ENCODE measurements around the gene OCA2.

OCA2 gene

DNA sequence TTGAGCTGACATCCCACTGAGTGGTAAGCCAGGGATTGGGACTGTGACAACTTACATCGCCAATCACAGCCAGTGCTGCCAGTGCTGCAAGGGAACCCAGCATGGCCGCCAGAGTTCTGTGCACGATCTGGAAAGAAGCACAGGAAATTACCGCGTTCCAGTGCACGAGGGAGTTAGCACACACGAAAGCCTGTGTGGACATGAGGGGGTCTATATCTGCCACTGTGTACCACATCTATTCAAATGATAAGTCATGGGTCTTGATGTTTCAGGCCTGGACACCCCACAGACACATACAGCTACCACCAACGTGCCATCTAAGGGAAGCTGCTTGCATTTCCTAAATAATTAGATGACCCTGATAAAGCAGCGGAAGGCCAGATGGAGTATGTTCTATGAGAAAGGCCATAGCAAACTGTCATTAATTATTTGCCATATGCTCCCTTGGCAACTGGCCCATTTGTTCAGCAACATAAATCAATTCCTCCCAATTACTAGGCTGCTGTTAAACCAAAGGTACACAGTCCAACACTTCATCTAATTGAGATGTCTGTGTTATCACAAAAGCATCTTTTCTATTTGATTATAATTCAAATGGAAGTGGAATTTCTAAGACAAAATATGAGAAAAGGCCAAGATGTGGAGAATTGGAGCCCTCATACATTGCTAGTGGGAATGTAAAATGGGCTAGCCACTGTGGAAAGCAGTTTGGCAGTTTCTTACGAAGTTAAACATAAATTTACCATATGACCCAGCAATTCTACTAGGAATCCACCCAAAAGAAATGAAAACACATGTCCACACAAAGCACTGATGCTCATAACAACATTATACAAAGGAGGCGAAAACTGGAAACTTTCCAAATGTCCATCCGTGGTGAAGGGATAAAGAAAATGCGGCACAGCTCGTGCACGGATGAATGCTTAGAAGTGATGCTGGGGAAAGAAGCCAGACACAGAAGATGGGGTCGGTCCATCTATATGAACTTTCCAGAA lies 108.3 kb downstream of the OCA2 start:
- no peak overlapping the region for H3K9ac ChIP-seq (ENCODE audit: low read length)
- H4K20me1 ChIP-seq (ENCODE audit: low read depth, low read length) = no peaks in the 10 kb centered on the region
- H3K36me3 ChIP-seq (ENCODE audit: low read length) = no peaks in the 10 kb centered on the region
- H2AFZ ChIP-seq (ENCODE audit: low read depth, low read length, severe bottlenecking) = no peak overlapping the region
- no peaks in the 10 kb centered on the region for H3K79me2 ChIP-seq (ENCODE audit: insufficient read depth, low read length)
- no peak overlapping the region for H3K4me2 ChIP-seq (ENCODE audit: low read depth, low read length, poor library complexity, severe bottlenecking)
- TF ChIP-seq, protein P1, sequence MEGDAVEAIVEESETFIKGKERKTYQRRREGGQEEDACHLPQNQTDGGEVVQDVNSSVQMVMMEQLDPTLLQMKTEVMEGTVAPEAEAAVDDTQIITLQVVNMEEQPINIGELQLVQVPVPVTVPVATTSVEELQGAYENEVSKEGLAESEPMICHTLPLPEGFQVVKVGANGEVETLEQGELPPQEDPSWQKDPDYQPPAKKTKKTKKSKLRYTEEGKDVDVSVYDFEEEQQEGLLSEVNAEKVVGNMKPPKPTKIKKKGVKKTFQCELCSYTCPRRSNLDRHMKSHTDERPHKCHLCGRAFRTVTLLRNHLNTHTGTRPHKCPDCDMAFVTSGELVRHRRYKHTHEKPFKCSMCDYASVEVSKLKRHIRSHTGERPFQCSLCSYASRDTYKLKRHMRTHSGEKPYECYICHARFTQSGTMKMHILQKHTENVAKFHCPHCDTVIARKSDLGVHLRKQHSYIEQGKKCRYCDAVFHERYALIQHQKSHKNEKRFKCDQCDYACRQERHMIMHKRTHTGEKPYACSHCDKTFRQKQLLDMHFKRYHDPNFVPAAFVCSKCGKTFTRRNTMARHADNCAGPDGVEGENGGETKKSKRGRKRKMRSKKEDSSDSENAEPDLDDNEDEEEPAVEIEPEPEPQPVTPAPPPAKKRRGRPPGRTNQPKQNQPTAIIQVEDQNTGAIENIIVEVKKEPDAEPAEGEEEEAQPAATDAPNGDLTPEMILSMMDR (IDR thresholded peaks at IDR 0.05; ENCODE audit: insufficient read depth, low read length, poor library complexity, severe bottlenecking) = no peak
- no peak for TF ChIP-seq EZH2phosphoT487 (conservative IDR thresholded peaks at IDR 0.05; ENCODE audit: low read length)
- no peaks in the 10 kb centered on the region for H3K9me2 ChIP-seq (replicated peaks; ENCODE audit: insufficient read depth, low read length)
- no peaks in the 10 kb centered on the region for H3F3A ChIP-seq (ENCODE audit: insufficient read depth)
- H3K9me3 ChIP-seq (ENCODE audit: insufficient read depth, low read length) = no peaks in the 10 kb centered on the region
- H3K4me3 ChIP-seq (ENCODE audit: insufficient read depth, low read length, poor library complexity, severe bottlenecking) = no peak overlapping the region
- no peak overlapping the region for H3K27ac ChIP-seq (ENCODE audit: low read depth, low read length)
- H3K27me3 ChIP-seq (ENCODE audit: low read length) = no peaks in the 10 kb centered on the region

DNA sequence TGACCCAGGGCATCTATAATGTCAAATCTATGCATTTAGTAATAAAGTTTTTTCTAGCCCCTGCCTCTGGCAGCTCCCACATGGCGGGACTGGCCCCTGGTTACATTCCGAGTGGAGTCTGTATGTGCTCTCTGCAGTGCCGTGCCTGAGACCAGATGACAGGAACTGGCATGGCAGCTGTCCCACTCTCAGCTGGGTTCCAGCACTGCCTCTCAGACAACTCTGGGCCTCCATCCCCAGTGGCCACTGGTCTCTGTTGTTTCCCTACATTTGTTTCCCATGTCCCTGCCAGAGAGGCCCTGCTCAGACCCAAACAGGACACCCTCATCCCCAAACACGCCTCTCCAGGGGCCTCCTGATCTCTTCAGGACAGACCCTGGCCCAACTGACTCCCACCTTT lies 109.3 kb downstream of the OCA2 start:
- H3F3A ChIP-seq (ENCODE audit: insufficient read depth) = no peaks in the 10 kb centered on the region
- H3K4me3 ChIP-seq (ENCODE audit: insufficient read depth, low read length, poor library complexity, severe bottlenecking) = no peak overlapping the region
- no peaks in the 10 kb centered on the region for H3K27me3 ChIP-seq (ENCODE audit: low read length)
- H3K79me2 ChIP-seq (ENCODE audit: insufficient read depth, low read length) = no peaks in the 10 kb centered on the region
- no peak overlapping the region for H2AFZ ChIP-seq (ENCODE audit: low read depth, low read length, severe bottlenecking)
- no peak overlapping the region for H3K4me2 ChIP-seq (ENCODE audit: low read depth, low read length, poor library complexity, severe bottlenecking)
- no peaks in the 10 kb centered on the region for H4K20me1 ChIP-seq (ENCODE audit: low read depth, low read length)
- H3K9ac ChIP-seq (ENCODE audit: low read length) = no peak overlapping the region
- H3K36me3 ChIP-seq (ENCODE audit: low read length) = no peaks in the 10 kb centered on the region
- no peaks in the 10 kb centered on the region for H3K9me3 ChIP-seq (ENCODE audit: insufficient read depth, low read length)
- no peaks in the 10 kb centered on the region for H3K9me2 ChIP-seq (replicated peaks; ENCODE audit: insufficient read depth, low read length)
- TF ChIP-seq EZH2phosphoT487 (conservative IDR thresholded peaks at IDR 0.05; ENCODE audit: low read length) = no peak
- TF ChIP-seq, protein P1 (IDR thresholded peaks at IDR 0.05; ENCODE audit: insufficient read depth, low read length, poor library complexity, severe bottlenecking) = no peak
- no peak overlapping the region for H3K27ac ChIP-seq (ENCODE audit: low read depth, low read length)

- TF ChIP-seq EZH2phosphoT487 (conservative IDR thresholded peaks at IDR 0.05; ENCODE audit: low read length) = no peak
- TF ChIP-seq, protein P1 (IDR thresholded peaks at IDR 0.05; ENCODE audit: insufficient read depth, low read length, poor library complexity, severe bottlenecking) = no peak
Observed at GRCh38 chr15:27989427-27989826, 109.7 kb downstream of the OCA2 start.

More at GRCh38 chr15:27989427-27989826, 109.7 kb downstream of the OCA2 start:
- no peak overlapping the region for H3K27ac ChIP-seq (ENCODE audit: low read depth, low read length)
- H4K20me1 ChIP-seq (ENCODE audit: low read depth, low read length) = no peaks in the 10 kb centered on the region
- no peaks in the 10 kb centered on the region for H3K79me2 ChIP-seq (ENCODE audit: insufficient read depth, low read length)
- H3K27me3 ChIP-seq (ENCODE audit: low read length) = no peaks in the 10 kb centered on the region
- H3F3A ChIP-seq (ENCODE audit: insufficient read depth) = no peaks in the 10 kb centered on the region
- no peak overlapping the region for H2AFZ ChIP-seq (ENCODE audit: low read depth, low read length, severe bottlenecking)
- no peak overlapping the region for H3K9ac ChIP-seq (ENCODE audit: low read length)
- H3K4me3 ChIP-seq (ENCODE audit: insufficient read depth, low read length, poor library complexity, severe bottlenecking) = no peak overlapping the region
- no peaks in the 10 kb centered on the region for H3K36me3 ChIP-seq (ENCODE audit: low read length)
- no peaks in the 10 kb centered on the region for H3K9me3 ChIP-seq (ENCODE audit: insufficient read depth, low read length)
- no peaks in the 10 kb centered on the region for H3K9me2 ChIP-seq (replicated peaks; ENCODE audit: insufficient read depth, low read length)
- no peak overlapping the region for H3K4me2 ChIP-seq (ENCODE audit: low read depth, low read length, poor library complexity, severe bottlenecking)
